GM21515 (cell line): ENCODE measurements around the gene GPR17.

Experiments used
- ATAC-seq: cut with Tn5 transposase; IDR thresholded peaks from one replicate; pipeline ENCODE4 v1.9.1; 2021; ENCODE audit not compliant: unreplicated experiment

Gene GPR17, protein sequence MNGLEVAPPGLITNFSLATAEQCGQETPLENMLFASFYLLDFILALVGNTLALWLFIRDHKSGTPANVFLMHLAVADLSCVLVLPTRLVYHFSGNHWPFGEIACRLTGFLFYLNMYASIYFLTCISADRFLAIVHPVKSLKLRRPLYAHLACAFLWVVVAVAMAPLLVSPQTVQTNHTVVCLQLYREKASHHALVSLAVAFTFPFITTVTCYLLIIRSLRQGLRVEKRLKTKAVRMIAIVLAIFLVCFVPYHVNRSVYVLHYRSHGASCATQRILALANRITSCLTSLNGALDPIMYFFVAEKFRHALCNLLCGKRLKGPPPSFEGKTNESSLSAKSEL

DNA sequence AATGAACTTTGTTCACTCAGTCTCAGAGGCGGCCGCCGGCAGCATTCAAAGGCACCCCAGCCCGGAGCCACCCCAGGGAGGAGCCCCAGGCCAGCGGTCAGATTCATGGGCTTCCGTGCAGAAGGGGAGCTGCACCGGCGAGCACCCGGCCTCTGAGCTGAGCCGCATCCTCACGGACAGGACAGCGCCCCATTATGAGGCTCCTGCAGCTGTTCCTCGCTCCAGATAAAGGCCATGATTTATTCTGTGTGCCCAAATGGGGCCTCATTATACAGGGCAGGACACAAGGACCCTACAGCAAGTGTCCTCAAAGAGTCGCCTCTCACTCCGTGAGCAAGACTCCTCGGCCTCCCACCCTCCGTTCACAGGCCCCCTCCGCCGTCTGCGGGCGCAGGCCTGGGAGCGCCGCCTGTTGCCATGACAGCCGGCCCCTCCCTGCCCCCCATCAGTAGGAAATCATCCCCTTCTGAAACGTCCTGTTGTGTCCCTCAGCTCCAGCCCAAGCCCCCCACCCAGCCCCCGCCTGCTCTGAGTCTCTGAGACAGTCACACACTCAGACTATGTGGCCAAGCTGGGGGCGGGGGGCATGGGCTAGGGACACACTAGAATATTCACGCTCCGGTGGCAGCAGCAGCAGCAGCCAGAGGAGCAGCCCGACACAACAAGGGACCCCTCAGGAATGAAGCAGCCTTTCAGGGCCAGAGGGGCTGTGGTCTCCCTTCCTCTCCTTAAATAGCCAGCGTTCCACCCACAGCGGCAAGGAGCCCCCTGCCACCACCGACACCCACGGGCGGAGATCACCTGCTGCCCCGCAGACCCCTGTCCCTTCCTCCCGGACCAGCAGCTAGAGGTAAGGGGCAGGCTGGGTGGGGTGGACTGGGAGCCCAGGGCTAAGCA is at the start of gene GPR17:
TSS of gene GPR17 (plus strand) at position 759 of the 897 bp plus-strand sequence. CDS start 4,583 bp downstream, outside the sequence.
- no peak for ATAC-seq

DNA sequence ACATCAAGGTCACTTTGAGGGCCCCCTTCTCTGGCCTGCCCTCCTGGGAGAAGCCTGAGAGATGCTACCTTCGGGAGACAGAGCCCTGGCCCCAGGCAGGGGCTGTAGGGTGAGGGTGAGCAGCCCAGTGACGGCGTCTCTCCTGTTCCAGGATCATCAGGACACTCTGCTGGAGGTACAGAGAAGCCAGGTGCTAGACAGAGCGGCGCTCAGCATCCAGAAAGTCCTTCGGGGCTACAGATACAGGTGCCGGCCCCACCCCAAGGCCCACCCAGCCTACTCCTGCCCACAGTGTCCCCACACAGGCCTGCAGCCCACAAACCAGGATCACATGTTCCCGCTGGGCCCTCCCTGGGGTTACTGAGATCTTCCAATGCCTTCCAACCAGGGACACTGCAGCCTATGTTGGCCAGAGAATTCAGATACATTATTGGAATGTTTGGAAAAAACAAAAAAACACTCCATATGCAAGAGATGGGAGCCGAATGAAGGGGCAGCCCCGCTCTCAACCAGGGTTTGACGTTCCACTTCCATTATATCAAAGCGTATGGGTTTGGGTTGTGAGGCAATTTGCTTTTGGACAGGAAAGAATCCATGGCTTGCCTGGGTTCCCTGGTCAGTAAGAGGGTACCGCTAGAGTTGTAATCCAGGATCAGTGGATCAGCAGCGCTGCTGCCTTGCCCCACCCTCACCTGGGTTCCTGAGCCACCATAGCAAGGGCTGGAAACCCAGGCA is 49.5 kb upstream of the GPR17 start:
- no peak for ATAC-seq

DNA sequence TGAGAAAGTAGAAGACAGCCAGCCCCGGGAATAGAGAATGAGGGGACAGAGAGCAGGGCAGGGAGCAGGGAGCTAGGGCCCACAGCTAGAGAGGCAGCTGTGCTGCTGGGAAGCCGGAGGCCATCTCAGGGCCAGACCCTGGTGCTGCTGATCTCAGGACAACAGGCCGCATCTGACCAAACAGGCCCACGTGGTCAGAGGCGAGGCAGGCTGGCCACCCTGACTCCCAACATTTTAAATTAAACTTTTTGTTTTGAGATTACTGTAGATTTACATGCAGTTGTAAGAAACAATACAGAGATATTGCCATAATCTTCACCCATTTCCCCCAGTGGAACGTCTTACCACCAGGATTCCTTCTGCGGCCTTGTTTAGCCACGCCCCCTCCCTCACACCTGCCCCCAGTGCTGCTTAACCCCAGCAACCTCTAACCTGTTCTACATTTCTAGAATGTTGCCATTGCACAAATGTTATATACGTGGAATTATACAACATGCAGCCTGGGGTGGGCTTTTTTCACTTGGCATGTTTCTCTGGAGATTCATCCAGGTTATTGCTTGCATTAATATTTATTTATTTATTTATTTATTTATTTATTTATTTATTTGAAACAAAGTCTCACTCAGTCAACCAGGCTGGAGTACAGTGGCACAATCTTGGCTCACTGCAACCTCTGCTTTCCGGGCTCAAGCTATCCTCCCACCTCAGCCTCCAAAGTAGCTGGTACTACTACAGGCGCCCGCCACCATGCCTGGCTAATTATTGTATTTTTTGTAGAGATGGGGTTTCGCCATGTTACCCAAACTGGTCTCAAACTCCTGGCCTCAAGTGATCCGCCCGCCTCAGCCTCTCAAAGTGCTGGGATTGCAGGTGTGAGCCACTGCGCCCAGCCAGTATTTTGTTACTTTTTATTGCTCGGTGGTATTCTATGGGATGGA is 48.6 kb upstream of the GPR17 start:
- no peak for ATAC-seq

DNA sequence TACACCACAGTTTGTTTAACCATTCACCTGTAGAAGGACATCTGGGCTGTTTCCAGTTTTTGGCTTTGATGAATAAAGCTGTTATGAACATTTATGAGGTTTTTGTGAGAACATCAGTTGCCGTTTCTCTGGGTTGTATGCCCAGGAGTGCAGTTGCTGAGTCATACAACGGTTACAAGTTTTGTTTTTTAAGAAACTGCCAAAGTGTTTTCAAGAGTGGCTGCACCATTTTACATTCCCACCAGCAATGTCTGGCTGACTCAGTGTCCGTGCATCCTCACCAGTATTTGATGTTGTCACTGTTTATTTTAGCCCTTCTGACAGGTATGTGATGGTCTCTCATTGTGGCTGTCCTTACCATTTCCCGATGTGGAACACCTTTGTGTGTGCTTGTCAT is 48.0 kb upstream of the GPR17 start:
- ATAC-seq: no peak

DNA sequence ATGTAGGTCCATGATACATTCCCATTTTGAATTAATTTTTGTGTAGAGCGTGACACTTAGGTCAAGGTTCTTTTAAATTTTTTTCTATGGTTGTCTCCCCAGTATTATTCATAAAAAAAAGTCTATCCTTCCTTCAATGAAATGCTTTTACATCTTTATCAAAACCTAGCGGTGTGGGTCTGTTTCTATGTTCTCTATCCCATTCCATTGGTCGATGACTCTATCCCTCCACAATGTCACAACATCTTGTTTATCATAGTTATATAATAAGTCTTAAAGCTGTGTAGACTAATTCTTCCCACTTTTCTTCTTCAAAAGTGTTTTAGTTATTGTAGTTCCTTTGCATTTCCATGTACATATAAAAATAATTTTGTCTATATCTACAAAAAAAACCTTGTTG is 47.2 kb upstream of the GPR17 start:
- no peak for ATAC-seq

DNA sequence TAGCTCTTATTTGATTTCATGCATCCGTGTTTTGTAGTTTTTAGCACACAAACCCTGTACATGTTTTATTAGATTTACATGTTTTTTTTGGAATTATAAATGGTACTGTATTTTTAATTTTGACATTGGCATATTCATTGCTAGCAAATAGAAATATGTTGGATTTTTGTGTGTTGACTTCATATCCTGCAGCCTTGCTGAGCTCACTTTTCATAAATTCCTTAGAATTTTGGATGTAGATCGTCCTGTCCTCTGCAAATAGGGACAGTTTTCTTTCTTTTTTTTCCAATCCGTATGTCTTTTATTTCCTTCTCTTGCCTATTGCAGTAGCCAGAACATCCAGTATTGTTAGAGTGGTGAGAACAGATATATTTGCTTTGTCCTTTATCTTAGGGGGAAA is 46.7 kb upstream of the GPR17 start:
- ATAC-seq: no peak

DNA sequence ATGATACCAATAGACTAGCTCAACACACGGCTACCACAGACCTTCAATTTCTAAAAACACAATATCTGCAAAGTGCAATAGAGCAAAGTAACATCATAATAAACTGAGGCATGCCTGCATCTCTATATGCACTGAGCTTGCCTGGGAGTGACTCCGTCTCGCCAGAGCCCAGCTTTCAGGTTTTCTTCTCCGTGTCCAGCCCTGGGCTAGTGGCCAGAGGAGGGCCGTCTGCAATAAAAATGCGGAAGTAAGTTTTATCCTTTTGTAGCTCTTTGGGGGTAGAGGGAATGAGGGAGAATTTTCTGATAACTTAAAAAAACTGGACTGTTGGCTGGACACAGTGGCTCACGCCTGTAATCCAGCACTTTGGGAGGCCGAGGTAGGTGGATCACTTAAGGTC is 41.0 kb upstream of the GPR17 start:
- ATAC-seq: no peak

DNA sequence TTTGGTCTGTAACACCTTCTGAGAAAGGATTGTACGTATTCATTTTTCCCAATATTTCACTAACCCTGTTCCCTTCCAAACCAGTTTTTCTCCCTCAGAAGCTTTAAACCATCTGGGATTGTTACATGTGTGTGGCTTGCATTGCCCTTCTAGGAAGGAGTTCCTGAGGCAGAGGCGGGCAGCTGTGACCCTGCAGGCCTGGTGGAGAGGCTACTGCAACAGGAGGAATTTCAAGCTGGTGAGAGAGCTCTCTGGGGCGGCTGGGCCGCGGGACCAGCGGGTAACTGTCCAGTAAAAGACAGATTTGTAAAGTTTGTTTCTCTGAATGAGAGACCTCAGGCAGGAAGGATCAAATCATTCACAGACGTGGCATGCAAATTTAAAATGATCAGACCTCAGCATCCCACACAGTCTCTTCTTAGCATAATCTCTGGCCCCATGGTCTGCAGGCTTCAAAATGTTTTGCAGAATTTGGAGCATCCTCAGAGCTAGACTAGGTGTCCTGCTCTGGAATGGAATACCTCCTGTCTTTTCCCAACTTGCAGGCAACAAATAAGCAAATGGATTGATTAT is 40.2 kb upstream of the GPR17 start:
- no peak for ATAC-seq

DNA sequence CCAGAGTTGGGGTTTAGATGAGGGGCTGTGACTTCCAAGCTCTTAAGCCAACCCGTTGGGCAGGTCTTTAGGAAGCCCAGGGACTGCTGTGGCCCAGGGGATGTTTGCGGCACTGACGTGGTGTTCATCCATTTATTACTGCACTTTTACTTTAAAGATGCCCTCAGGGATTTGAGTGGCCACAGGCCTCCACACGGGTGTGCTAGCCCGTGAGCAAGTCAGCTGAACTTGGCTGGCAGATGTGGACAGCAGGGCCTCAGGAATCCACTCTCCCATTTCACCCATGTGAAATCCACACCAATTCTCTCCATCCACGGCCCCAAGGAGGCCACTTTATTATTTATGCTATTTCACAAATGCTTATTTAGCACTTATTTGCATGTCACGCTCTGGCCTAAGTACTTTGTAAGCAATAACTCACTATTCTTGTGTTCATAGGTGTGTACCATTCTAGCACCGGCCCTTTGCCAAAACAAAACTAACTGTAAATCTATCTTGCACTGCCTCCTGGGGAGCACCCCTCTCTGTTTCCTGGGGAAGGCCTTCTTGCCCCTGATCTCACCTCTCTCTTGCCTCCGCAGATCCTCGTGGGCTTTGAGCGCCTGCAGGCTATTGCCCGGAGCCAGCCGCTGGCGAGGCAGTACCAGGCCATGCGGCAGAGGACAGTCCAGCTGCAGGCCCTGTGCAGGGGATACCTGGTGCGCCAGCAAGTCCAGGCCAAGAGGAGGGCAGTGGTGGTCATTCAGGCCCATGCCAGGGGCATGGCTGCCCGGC is 39.1 kb upstream of the GPR17 start:
- ATAC-seq: no peak

DNA sequence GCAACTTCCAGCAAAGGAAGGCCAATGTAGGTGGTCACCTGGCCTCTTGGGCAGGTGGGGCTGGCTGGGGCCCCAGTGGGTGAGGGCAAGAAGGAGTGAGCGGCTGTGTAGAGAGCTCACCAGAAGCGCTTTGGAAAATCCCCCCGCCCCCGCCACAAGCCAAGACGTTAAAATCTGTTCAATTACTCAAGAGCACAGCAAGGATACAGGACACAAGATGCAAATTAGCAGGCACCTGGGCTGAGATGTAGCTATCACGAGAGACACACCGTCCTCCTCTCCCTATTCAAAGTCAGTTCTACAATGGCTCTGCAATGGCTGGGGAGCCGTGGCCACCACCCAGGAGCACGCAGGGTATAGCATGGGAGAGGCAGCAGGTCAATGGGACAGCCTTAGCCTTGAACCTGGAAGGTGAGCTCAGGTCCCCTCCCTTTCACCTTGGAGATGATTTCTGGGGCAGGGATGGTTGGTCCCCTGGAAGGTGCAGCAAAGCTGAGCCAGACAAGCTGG is 38.5 kb upstream of the GPR17 start:
- no peak for ATAC-seq

DNA sequence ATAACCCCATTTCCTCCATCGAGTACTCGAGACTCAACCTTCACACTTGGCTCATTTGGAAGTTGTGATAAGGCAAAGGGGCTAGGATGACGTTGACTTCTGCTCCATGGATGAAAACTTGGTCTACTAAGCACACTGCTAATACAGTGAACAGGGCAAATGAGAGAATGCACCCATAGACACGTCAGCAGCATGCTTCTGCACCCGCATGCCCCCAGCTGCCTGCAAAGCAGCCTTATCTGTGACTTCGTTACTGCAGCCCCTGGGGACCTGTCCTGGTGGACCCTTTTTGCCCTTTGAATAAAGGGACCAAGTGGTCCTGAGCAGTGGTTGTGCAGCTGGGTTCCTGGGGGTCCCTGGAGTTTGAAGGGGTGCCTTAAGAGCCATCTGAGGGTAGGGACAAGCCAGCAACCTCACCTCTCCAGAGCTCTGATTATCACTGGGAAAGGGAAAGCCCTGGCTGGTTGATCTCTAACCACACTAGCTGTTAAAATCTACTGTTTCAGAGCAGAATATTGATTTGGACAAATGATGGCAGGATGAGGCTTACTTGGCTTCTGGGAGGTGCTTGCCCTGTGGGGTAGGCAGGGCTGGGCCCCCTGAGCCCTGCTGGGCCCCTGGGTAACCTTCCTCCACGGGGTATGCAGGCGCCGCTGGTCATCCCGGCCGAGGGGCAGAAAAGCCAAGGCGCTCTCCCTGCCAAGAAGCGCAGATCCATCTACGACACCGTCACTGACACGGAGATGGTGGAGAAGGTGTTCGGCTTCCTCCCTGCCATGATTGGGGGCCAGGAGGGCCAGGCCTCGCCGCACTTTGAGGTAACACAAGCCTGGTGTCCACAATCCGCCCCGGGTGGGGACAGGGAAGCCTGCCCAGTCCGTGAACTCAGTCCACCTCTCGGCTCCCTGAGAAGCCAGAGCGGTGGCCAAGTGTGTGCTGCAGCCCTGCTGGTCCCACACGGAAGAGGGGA is 37.6 kb upstream of the GPR17 start:
- ATAC-seq: no peak

DNA sequence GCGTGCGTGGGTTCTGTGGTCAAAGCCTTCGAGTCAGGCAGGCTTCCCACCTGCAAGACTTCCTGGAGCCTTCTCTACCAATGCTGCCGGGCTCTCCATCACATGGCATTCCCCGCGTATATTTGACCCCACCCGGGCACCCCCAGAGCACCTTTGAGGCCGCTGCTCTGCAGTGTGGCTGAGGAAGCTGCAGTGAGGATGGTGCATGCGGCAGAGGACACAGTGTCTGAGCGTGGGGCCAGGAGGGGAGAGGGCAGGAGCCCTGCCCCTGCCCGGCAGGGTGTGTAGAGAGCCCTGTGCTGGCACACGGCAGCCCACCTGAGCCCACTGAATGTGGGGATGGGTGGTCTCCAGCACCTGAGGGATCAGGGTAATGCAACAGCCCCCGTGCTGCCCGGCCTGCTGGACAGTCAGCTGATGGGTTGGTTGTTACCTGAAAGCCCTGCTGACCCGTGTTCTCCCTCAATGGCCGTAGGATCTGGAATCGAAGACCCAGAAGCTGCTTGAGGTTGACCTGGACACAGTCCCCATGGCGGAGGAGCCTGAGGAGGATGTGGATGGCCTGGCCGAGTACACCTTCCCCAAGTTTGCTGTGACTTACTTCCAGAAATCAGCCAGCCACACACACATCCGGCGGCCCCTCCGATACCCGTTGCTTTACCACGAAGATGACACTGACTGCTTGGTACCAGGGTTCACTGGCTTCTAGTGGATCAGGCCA is 36.8 kb upstream of the GPR17 start:
- ATAC-seq: no peak

DNA sequence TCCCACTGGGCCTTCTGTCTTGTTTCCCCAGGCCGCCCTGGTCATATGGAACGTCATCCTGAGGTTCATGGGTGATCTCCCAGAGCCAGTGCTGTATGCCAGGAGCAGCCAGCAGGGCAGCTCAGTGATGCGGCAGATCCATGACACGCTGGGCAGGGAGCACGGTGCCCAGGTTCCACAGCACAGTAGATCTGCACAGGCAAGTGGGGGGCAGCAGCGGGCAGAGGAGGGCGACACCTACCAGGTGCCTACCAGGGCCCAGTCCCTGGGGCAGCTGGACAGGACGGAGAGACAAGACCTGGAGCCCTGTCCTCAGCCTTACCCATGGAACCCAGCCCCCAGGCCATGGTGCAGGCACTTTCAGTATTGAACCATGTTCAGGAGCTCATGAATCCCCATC is 36.1 kb upstream of the GPR17 start:
- no peak for ATAC-seq

DNA sequence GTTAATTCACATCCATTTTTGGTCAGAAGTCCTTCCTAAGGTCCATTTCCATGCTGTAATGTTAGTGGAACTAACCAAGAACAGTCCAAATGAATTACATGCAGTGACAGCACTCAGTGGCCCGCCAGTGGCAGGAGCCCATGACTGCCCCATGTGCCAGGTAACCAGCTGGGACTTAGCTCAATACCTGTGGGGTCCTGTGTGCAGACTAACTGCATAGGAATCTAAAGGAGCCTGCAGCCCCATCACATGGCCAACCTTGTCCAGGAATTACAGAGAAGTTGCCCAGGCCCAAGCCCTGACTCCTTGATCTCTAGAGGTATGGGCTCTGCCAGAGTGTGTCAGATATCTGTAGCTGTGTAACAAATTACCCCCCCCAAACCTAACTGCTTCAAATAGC is 35.4 kb upstream of the GPR17 start:
- no peak for ATAC-seq

DNA sequence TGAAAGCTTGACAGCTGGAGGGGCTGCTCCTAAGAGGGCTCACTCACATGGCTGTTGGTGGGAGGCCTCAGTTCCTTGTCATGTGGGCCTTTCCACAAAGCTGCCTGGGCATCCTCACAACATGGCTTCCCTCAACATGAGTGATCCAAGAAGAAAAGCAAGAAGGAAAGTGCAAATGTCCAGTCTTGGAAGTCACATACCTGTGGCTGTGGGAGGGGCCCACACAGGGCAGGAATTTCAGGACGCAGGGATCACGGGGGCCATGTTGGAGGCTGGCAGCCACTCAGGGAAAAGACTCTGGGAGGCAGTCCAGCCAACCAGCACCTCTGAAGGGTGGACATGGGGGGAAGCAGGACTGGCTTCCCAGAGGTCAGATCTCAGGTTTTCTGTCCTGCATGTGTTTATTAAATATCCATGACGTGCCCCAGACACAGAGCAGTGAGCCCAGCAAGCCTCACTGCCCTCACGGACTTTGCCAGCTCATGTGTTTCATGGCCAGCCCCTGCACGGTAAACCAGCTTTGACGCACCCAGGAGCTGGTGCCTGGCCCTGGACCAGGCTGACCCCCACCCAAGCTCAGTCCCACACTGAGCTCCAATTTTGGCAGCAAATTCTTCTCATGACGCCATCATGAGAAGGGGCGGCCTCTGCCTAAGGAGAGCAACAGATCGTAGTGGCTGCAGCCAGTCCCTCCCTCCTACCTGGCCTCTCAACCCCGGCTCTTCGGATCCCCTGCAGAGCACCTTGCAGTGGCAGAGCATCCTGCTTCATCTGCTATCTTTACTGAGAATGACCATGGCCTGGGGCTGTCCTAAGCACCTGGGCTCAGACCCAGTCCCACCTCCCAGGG is 34.7 kb upstream of the GPR17 start:
- ATAC-seq: no peak

DNA sequence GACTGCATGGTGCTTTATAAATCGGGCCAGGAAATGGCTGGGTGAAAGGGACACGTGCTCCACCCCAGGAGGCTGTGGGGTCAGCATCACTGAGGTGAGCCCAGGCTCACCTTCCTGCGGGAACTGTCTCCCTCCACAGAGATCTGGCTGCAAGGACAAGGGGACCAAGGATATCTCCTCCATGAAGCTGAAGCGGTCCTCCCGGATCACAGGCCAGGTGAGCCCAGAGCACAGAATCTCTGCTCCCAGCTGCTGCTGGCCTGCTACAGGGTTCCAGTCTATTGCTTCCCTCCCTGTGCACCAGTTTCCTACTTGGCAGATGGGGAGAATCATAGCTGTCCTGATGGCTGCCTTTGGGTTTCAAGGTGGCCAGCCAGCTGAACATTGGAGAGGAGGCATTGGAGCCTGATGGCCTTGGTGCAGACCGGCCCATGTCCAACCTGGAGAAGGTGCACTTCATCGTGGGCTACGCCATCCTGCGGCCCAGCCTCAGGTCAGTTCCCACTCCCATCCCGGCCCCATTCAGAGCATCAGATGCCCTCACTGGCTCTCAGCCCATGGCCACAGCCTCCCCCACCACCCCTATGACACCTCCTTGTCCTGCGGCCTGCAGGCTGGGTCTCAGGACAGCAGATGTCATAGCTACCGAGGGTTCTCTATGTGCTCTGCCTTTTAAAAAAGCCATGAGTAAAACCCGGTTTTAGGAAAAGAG is 33.7 kb upstream of the GPR17 start:
- no peak for ATAC-seq
